ENCODE measurements around the gene CNTNAP5. TPM values are rescaled to one million over a fixed set of nuclear protein-coding genes. Genes with fewer than 3 reads are reported as not detected.

CNTNAP5 gene
- total and polyA plus RNA-seq, 2 of the 8 experiments (the other 6 are each of a cell fraction or from before 2014, with no cell fraction given), result 0.11 to 0.76 TPM

- TF ChIP-seq RBBP5 (IDR thresholded peaks at IDR 0.05; ENCODE audit: borderline replicate concordance, low read depth, low read length), result no peak
- TF ChIP-seq EZH2 (IDR thresholded peaks at IDR 0.05; ENCODE audit: low read depth, low read length, severe bottlenecking), result no peak
- no peak for TF ChIP-seq CEBPB (IDR thresholded peaks at IDR 0.05; ENCODE audit: low read depth, low read length)
- no peak for TF ChIP-seq RFX5 (IDR thresholded peaks at IDR 0.05; ENCODE audit: borderline replicate concordance, low read depth, low read length)
- TF ChIP-seq BACH1 (IDR thresholded peaks at IDR 0.05; ENCODE audit: low read length), result no peak
Observed at GRCh38 chr2:124045894-124046293, 20.8 kb downstream of the CNTNAP5 start (continued).

Data from H1 (cell line).